K562 (cell line): ENCODE data around the gene ENTREP1. TPM values are rescaled to one million over a fixed set of nuclear protein-coding genes. Genes with fewer than 3 reads are reported as not detected.

Experiments used
- ATAC-seq: fragments of 200-7000 bp; cut with Tn5 transposase; 3 replicates; pipeline ENCODE4 v1.9.1; 2020; ENCODE audit warnings: moderate library complexity
- BruUV-seq: library from RNA; stranded (reverse); fragments of 400-500 nt; replicated peaks from 2 replicates; lab custom pipeline; 2021; lab: Mats Ljungman, UMichigan
- CTCF ChIA-PET: fragments of 300-600 bp; formaldehyde crosslinking; extraction: SDS; loops from one replicate; lab custom pipeline; 2021; ENCODE audit warnings: low intra/inter-chr PET ratio; lab: Yijun Ruan, JAX
- POLR2A ChIA-PET: fragments of 300-600, 350-650 bp; sonication (Branson Sonifier 250); formaldehyde crosslinking; extraction: SDS; loops from one replicate; lab custom pipeline; 2021; ENCODE audit warnings: antibody characterized with exemption, inconsistent platforms; lab: Yijun Ruan, JAX
- DNase-seq, 4 experiments: peaks; one replicate each; pipeline versions ENCODE4 v3.0.0 to v3.0.0-alpha.2; 2011 to 2018; ENCODE audit warnings: low spot score in 3 of 4, mixed read lengths in 3 of 4; ENCODE audit errors: extremely low read depth in 1 of 4
- FAIRE-seq: peaks from 2 replicates; lab custom pipeline; 2011; peaks lifted over from hg19 to GRCh38; lab: Jason Lieb, UNC
- H2AFZ ChIP-seq: 2 replicates; pipeline ENCODE4 v1.6.0; 2011; ENCODE audit warnings: low read depth, low read length, control low read depth, inconsistent platforms
- H3K27ac ChIP-seq: fragments of 200-600 bp; 3 replicates; pipeline ENCODE4 v1.8.0; 2011; ENCODE audit warnings: low read depth, mild to moderate bottlenecking, control low read depth, inconsistent platforms, low read length, moderate library complexity, mixed read lengths; ENCODE audit errors: extremely low read depth
- H3K27me3 ChIP-seq, 2 experiments: fragments of 300-600 bp in 1 of 2; 2 replicates in 1 of 2; 3 replicates in 1 of 2; pipeline versions ENCODE4 v1.6.0 to v1.8.0; 2011; ENCODE audit warnings: inconsistent platforms in 2 of 2, low read length in 2 of 2, mild to moderate bottlenecking in 1 of 2, mixed read lengths in 1 of 2, moderate library complexity in 1 of 2; ENCODE audit not compliant: control insufficient read depth in 2 of 2, insufficient read depth in 2 of 2
- H3K36me3 ChIP-seq: fragments of 300-600 bp; 3 replicates; pipeline ENCODE4 v1.8.0; 2011; ENCODE audit warnings: mild to moderate bottlenecking, low read length, inconsistent platforms; ENCODE audit not compliant: control insufficient read depth, insufficient read depth
- H3K4me1 ChIP-seq, 2 experiments: fragments of 200-600 bp in 1 of 2; replicated peaks in 1 of 2; 2 replicates in 1 of 2; 3 replicates in 1 of 2; pipeline versions ENCODE4 v1.5.1 to v1.8.0; 2011; ENCODE audit warnings: inconsistent platforms in 2 of 2, low read length in 2 of 2, mild to moderate bottlenecking in 1 of 2, mixed read lengths in 1 of 2, moderate library complexity in 1 of 2; ENCODE audit not compliant: control insufficient read depth in 2 of 2, insufficient read depth in 2 of 2
- H3K4me2 ChIP-seq: 2 replicates; pipeline ENCODE4 v1.6.1; 2011; ENCODE audit warnings: low read length, control low read depth, inconsistent platforms, mixed read lengths; ENCODE audit not compliant: insufficient read depth
- H3K4me3 ChIP-seq: fragments of 200-600 bp; sonication (generic), shearing (Covaris generic); 2 replicates; pipeline ENCODE4 v1.5.1; 2016; ENCODE audit warnings: control low read depth, inconsistent platforms
- H3K79me2 ChIP-seq: fragments of 200-600 bp; 3 replicates; pipeline ENCODE4 v1.8.0; 2011; ENCODE audit warnings: low read length, inconsistent platforms; ENCODE audit not compliant: control insufficient read depth, insufficient read depth
- H3K9ac ChIP-seq, 2 experiments: 2 replicates each; pipeline versions ENCODE4 v1.6.0 to v1.6.1; 2011; ENCODE audit warnings: low read depth in 2 of 2, low read length in 2 of 2, control low read depth in 1 of 2, inconsistent platforms in 1 of 2, mild to moderate bottlenecking in 1 of 2, mixed read lengths in 1 of 2; ENCODE audit not compliant: insufficient read depth in 1 of 2
- H3K9me1 ChIP-seq: one replicate; pipeline ENCODE4 v1.6.0; 2011; ENCODE audit warnings: inconsistent platforms, mild to moderate bottlenecking, low read length, moderate library complexity; ENCODE audit not compliant: control insufficient read depth, insufficient read depth
- H3K9me3 ChIP-seq: replicated peaks from 2 replicates; pipeline ENCODE4 v1.5.1; 2011; ENCODE audit warnings: low read depth, low read length, inconsistent platforms; ENCODE audit not compliant: control insufficient read depth, insufficient read depth
- H4K20me1 ChIP-seq: replicated peaks from 2 replicates; pipeline ENCODE4 v1.6.1; 2011; ENCODE audit warnings: low read length, inconsistent platforms, mixed read lengths; ENCODE audit not compliant: control insufficient read depth, insufficient read depth
- GABPB1 ChIP-seq: sonication (generic); formaldehyde crosslinking; IDR thresholded peaks from 2 replicates; pipeline ENCODE4 v1.8.0; 2022; ENCODE audit warnings: mild to moderate bottlenecking, missing genetic modification reagents
- HBP1 ChIP-seq: fragments of 450-650 bp; formaldehyde crosslinking; IDR thresholded peaks from 2 replicates; pipeline ENCODE4 v1.4.0; 2022; ENCODE audit warnings: missing genetic modification characterization
- KDM1A ChIP-seq, 2 experiments: fragments of 450-650 bp; IDR thresholded peaks; 2 replicates each; pipeline ENCODE4 v1.6.1; 2016; ENCODE audit warnings: mild to moderate bottlenecking in 2 of 2
- KLF16 ChIP-seq: IDR thresholded peaks from 2 replicates; pipeline ENCODE4 v1.6.1; 2016; ENCODE audit warnings: antibody characterized with exemption
- MGA ChIP-seq: fragments of 450-650 bp; IDR thresholded peaks from 2 replicates; pipeline ENCODE4 v1.6.1; 2016; ENCODE audit warnings: mild to moderate bottlenecking, moderate library complexity
- NELFE ChIP-seq: IDR thresholded peaks from 2 replicates; pipeline ENCODE4 v1.6.1; 2011; ENCODE audit warnings: mild to moderate bottlenecking; ENCODE audit not compliant: insufficient read depth, insufficient read length
- POLR2B ChIP-seq: fragments of 450-650 bp; IDR thresholded peaks from 2 replicates; pipeline ENCODE4 v1.6.1; 2018; ENCODE audit warnings: low read depth; ENCODE audit not compliant: partially characterized antibody
- RUNX1 ChIP-seq: sonication (generic); IDR thresholded peaks from 2 replicates; pipeline ENCODE4 v1.6.1; 2016; ENCODE audit warnings: antibody characterized with exemption, low read depth
- SMAD3 ChIP-seq: fragments of 450-650 bp; formaldehyde crosslinking; conservative IDR thresholded peaks from 2 replicates; pipeline ENCODE4 v1.4.0; 2020; ENCODE audit warnings: mild to moderate bottlenecking
- TEAD4 ChIP-seq, 2 experiments: sonication (generic) in 1 of 2; formaldehyde crosslinking in 1 of 2; IDR thresholded peaks; 2 replicates each; pipeline versions ENCODE4 v1.6.1 to v1.8.0; 2012 to 2022; ENCODE audit warnings: borderline replicate concordance in 1 of 2, inconsistent platforms in 1 of 2, low read length in 1 of 2, mild to moderate bottlenecking in 1 of 2, missing genetic modification reagents in 1 of 2
- WGBS: fragments of 100-300 bp; shearing (Covaris generic); methylation state at CpG from one replicate; pipeline ENCODE4 v1.1.6; 2016; ENCODE audit warnings: low coverage, mixed read lengths; ENCODE audit not compliant: insufficient coverage; ENCODE audit errors: missing lambda C conversion rate; 5-methylcytosine and 5-hydroxymethylcytosine counted together
- in situ Hi-C: fragments of 300-500 bp; cut with MboI; formaldehyde crosslinking; loops from 4 replicates; pipeline ENCODE4 v1.15.0; 2018; ENCODE audit warnings: inconsistent platforms, mixed read lengths
- intact Hi-C: fragments of 100-400 bp; cut with micrococcal nuclease; formaldehyde crosslinking; loops from 2 replicates; pipeline ENCODE4 v1.14.2; 2022
- polyA plus RNA-seq, 8 experiments: library from polyadenylated mRNA; depleted of rRNA in 4 of 8; stranded (reverse) in 5 of 8; unstranded in 3 of 8; fragments of >200 nt; fragmentation: Nextera tagmentation in 2 of 8; fragmentation: Illumina TruSeq in 1 of 8; extraction: Ambion mirVana in 2 of 8; extraction: Trizol in 1 of 8; gene quantifications; 2 replicates each; pipeline versions ENCODE4 v1.2.1 to v1.2.3, GENCODE V29; 2011 to 2014; ENCODE audit warnings: inconsistent platforms in 1 of 8, missing spikeins in 1 of 8
- total RNA-seq, 7 experiments: library from RNA; depleted of rRNA in 6 of 7; stranded (reverse); fragments of >200 nt in 6 of 7; fragmentation: Illumina TruSeq in 2 of 7; extraction: Trizol in 2 of 7; gene quantifications; 2 replicates each; pipeline versions ENCODE4 v1.2.1 to v1.2.3, GENCODE V29; 2011 to 2021; ENCODE audit warnings: low replicate concordance in 1 of 7

Gene ENTREP1
- total and polyA plus RNA-seq, 9 of the 15 experiments (the other 6 are each of a cell fraction or from before 2014, with no cell fraction given) = not detected

- Histone ChIP-seq H3K4me2 (no peak overlapping the region), H4K20me1 (no peaks in the 10 kb centered on the region), H3K79me2 (no peaks in the 10 kb centered on the region), H3K4me3 (no peak overlapping the region), H3K4me1 (no peaks in the 10 kb centered on the region), H3K9me3 (no peaks in the 10 kb centered on the region), H3K9me1 (no peaks in the 10 kb centered on the region), H3K9ac (no peak overlapping the region), H3K36me3 (no peaks in the 10 kb centered on the region), H2AFZ (no peak overlapping the region), H3K27ac (no peak overlapping the region), H3K27me3 (peaks cover 8 to 35% of the 10 kb centered on the region in 2 experiments)
- DNase-seq (no peak), FAIRE-seq (no peak), ATAC-seq (no peak)
- intact Hi-C loops (no loop called here), in situ Hi-C loops (no loop called here)
- no TSS peak for BruUV-seq
- ChIA-PET CTCF (no interaction called here), POLR2A (interaction anchor here (0.8 kb wide), 1 partner anchor 1729 kb away, joined by 4 read pairs; no protein-coding TSS in a partner anchor)
- WGBS = 0% methylated on average over 4 of the region's 6 CpGs
- no peak for TF ChIP-seq GABPB1 (CRISPR knock-in tag)
- TF ChIP-seq SMAD3 (CRISPR knock-in tag) = no peak
- TF ChIP-seq MGA = no peak
- no peak for TF ChIP-seq KLF16
- no peak for TF ChIP-seq RUNX1
- TF ChIP-seq NELFE = no peak
- no peak for TF ChIP-seq KDM1A (IDR thresholded peaks at IDR 0.05)
- no peak for TF ChIP-seq POLR2B
- no peak for TF ChIP-seq TEAD4 (IDR thresholded peaks at IDR 0.05; ENCODE audit: low read length)
- no peak for TF ChIP-seq TEAD4 (CRISPR knock-in tag; IDR thresholded peaks at IDR 0.05; ENCODE audit: borderline replicate concordance)
- no peak for TF ChIP-seq HBP1 (CRISPR knock-in tag)
These were observed 55.3 kb downstream of the ENTREP1 start for GRCh38 chr9:69380301-69380700.
